ENCODE results near the gene SIRT3.
"Not testable (repeated sequence)": the region's sequence is repeated elsewhere in the genome, so short reads cannot be mapped to it uniquely, and the experiment has no call there.

SIRT3 gene

DNA sequence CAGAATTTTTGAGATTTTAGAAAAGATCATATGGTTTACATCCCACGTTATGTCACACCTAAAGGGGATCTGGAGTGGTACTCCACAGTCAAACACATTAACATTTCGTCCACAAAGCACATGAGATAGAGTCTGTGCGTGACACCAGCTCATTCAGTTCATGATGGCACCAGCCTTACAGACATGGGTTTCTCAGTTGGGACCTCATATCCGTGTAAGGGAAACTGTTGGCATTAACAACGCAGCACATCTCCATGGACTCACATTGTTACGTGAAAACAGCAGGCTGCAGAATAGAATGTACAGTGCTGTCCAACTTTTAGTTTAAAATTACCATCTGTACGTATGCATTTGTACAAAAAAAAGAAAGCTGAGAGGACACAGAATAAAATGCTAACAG, 14.6 kb downstream of the SIRT3 start (continued):
- TF ChIP-seq, protein P1, sequence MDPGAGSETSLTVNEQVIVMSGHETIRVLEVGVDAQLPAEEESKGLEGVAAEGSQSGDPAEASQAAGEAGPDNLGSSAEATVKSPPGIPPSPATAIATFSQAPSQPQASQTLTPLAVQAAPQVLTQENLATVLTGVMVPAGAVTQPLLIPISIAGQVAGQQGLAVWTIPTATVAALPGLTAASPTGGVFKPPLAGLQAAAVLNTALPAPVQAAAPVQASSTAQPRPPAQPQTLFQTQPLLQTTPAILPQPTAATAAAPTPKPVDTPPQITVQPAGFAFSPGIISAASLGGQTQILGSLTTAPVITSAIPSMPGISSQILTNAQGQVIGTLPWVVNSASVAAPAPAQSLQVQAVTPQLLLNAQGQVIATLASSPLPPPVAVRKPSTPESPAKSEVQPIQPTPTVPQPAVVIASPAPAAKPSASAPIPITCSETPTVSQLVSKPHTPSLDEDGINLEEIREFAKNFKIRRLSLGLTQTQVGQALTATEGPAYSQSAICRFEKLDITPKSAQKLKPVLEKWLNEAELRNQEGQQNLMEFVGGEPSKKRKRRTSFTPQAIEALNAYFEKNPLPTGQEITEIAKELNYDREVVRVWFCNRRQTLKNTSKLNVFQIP (CRISPR knock-in tag; IDR thresholded peaks at IDR 0.05; ENCODE audit: borderline replicate concordance, low read depth) = no peak
- no peak for TF ChIP-seq OSR1 (CRISPR knock-in tag; IDR thresholded peaks at IDR 0.05)
- TF ChIP-seq ESRRG (CRISPR knock-in tag; IDR thresholded peaks at IDR 0.05) = no peak
- TF ChIP-seq ISL1 (CRISPR knock-in tag; IDR thresholded peaks at IDR 0.05) = no peak

DNA sequence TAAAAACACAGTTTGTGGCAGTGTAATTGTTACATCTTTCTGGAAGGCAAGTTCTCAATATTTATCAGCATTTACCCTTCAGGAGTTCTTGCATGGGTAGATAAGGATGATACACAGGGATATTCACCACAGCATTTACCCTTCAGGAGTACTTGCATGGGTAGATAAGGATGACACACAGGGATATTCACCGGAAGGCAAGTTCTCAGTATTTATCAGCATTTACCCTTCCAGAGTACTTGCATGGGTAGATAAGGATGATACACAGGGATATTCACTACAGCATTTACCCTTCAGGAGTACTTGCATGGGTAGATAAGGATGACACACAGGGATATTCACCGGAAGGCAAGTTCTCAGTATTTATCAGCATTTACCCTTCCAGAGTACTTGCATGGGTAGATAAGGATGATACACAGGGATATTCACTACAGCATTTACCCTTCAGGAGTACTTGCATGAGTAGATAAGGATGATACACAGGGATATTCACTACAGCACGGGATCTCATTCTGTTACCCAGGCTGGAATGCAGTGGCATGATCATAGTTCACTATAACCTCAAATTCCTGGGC, 15.4 kb downstream of the SIRT3 start:
- not testable (repeated sequence) for ATAC-seq

DNA sequence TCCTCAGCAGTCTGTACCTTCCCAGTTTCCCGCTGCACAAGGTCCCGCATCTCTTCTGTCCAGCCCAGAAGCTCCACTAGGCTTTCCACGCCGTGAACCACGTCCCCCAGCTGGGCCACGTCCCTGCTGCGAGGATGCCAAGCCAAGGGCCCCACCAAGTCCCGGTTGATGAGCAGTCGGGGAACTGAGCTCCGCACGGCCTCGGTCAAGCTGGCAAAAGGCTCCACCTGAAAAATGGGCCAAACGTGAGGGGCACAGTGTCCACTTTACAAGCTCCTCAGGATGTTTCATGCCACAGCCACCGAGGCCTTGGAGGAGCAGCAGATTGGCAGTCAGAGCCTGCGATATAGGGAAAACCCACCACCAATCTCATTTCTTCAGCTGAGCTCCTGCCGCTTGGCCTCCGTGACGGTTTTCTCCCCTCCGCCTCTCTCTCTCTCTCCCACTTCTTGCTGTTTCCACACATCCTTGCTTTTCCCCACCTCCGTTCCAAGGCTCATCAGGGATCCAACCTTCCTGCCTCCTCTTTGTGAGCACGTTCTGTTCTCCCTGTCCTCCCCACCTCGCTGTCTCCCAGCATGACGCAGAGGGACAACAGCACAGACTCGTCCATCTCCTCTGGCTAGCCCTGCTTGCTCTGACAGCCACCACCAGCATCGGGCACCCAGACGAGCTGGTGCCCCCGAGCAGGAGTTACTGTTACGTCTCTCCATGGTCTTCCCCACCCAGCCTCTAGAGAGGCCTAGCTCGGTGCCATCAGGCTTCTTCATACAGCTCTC, 17.1 kb downstream of the SIRT3 start:
- TF ChIP-seq, protein P1 (CRISPR knock-in tag; IDR thresholded peaks at IDR 0.05; ENCODE audit: borderline replicate concordance, low read depth) = no peak
- no peak for ATAC-seq

DNA sequence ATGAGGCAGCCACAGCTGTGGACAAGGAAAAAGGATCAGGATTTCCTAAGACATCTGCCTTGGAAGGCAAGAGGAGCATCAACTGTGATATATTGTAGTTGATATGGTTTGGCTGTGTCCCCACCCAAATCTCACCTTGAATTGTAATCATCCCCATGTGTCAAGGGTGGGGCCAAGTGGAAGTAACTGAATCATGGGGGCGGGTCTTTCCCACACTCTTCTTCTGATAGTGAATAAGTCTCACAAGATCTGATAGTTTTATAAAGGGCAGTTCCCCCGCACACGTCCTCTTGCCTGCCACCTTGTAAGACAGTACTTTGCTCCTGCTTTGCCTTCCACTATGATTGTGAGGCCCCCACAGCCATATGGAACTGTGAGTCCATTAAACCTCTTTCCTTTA, 18.4 kb downstream of the SIRT3 start:
- ATAC-seq = no peak
- TF ChIP-seq BACH2 (CRISPR knock-in tag; IDR thresholded peaks at IDR 0.05; ENCODE audit: borderline replicate concordance) (no peak), TOX (CRISPR knock-in tag; IDR thresholded peaks at IDR 0.05; ENCODE audit: borderline replicate concordance) (no peak), RARB (CRISPR knock-in tag; IDR thresholded peaks at IDR 0.05) (no peak), ISL1 (CRISPR knock-in tag; IDR thresholded peaks at IDR 0.05) (no peak), ZC3H10 (CRISPR knock-in tag; IDR thresholded peaks at IDR 0.05) (no peak), ZNF70 (CRISPR knock-in tag; IDR thresholded peaks at IDR 0.05) (no peak), OSR1 (CRISPR knock-in tag; IDR thresholded peaks at IDR 0.05) (no peak), ARNTL (CRISPR knock-in tag; IDR thresholded peaks at IDR 0.05; ENCODE audit: borderline replicate concordance, low read depth) (no peak), GLIS3 (CRISPR knock-in tag; IDR thresholded peaks at IDR 0.05) (no peak), ZFP30 (CRISPR knock-in tag; IDR thresholded peaks at IDR 0.05) (no peak), ZNF8 (CRISPR knock-in tag; IDR thresholded peaks at IDR 0.05) (no peak), CSDC2 (CRISPR knock-in tag; IDR thresholded peaks at IDR 0.05) (no peak), SNAI2 (CRISPR knock-in tag; IDR thresholded peaks at IDR 0.05) (no peak), ESRRG (CRISPR knock-in tag; IDR thresholded peaks at IDR 0.05) (no peak)
- TF ChIP-seq, protein P2, sequence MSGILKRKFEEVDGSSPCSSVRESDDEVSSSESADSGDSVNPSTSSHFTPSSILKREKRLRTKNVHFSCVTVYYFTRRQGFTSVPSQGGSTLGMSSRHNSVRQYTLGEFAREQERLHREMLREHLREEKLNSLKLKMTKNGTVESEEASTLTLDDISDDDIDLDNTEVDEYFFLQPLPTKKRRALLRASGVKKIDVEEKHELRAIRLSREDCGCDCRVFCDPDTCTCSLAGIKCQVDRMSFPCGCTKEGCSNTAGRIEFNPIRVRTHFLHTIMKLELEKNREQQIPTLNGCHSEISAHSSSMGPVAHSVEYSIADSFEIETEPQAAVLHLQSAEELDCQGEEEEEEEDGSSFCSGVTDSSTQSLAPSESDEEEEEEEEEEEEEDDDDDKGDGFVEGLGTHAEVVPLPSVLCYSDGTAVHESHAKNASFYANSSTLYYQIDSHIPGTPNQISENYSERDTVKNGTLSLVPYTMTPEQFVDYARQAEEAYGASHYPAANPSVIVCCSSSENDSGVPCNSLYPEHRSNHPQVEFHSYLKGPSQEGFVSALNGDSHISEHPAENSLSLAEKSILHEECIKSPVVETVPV (CRISPR knock-in tag; IDR thresholded peaks at IDR 0.05) = no peak
- TF ChIP-seq, protein P3, sequence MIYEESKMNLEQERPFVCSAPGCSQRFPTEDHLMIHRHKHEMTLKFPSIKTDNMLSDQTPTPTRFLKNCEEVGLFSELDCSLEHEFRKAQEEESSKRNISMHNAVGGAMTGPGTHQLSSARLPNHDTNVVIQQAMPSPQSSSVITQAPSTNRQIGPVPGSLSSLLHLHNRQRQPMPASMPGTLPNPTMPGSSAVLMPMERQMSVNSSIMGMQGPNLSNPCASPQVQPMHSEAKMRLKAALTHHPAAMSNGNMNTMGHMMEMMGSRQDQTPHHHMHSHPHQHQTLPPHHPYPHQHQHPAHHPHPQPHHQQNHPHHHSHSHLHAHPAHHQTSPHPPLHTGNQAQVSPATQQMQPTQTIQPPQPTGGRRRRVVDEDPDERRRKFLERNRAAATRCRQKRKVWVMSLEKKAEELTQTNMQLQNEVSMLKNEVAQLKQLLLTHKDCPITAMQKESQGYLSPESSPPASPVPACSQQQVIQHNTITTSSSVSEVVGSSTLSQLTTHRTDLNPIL (CRISPR knock-in tag; IDR thresholded peaks at IDR 0.05; ENCODE audit: low read depth) = no peak
- TF ChIP-seq, protein P4, sequence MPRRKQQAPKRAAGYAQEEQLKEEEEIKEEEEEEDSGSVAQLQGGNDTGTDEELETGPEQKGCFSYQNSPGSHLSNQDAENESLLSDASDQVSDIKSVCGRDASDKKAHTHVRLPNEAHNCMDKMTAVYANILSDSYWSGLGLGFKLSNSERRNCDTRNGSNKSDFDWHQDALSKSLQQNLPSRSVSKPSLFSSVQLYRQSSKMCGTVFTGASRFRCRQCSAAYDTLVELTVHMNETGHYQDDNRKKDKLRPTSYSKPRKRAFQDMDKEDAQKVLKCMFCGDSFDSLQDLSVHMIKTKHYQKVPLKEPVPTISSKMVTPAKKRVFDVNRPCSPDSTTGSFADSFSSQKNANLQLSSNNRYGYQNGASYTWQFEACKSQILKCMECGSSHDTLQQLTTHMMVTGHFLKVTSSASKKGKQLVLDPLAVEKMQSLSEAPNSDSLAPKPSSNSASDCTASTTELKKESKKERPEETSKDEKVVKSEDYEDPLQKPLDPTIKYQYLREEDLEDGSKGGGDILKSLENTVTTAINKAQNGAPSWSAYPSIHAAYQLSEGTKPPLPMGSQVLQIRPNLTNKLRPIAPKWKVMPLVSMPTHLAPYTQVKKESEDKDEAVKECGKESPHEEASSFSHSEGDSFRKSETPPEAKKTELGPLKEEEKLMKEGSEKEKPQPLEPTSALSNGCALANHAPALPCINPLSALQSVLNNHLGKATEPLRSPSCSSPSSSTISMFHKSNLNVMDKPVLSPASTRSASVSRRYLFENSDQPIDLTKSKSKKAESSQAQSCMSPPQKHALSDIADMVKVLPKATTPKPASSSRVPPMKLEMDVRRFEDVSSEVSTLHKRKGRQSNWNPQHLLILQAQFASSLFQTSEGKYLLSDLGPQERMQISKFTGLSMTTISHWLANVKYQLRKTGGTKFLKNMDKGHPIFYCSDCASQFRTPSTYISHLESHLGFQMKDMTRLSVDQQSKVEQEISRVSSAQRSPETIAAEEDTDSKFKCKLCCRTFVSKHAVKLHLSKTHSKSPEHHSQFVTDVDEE (CRISPR knock-in tag; IDR thresholded peaks at IDR 0.05) = no peak
- TF ChIP-seq, protein P5, sequence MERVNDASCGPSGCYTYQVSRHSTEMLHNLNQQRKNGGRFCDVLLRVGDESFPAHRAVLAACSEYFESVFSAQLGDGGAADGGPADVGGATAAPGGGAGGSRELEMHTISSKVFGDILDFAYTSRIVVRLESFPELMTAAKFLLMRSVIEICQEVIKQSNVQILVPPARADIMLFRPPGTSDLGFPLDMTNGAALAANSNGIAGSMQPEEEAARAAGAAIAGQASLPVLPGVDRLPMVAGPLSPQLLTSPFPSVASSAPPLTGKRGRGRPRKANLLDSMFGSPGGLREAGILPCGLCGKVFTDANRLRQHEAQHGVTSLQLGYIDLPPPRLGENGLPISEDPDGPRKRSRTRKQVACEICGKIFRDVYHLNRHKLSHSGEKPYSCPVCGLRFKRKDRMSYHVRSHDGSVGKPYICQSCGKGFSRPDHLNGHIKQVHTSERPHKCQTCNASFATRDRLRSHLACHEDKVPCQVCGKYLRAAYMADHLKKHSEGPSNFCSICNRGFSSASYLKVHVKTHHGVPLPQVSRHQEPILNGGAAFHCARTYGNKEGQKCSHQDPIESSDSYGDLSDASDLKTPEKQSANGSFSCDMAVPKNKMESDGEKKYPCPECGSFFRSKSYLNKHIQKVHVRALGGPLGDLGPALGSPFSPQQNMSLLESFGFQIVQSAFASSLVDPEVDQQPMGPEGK (CRISPR knock-in tag; IDR thresholded peaks at IDR 0.05; ENCODE audit: borderline replicate concordance) = no peak

Measured in SK-N-SH treated with all-trans-retinoic acid at 6 μM for 48 hours (cell line).